Activated CD4-positive, alpha-beta T cell treated with anti-CD3 and anti-CD28 coated beads, Interleukin-2, amount 10 ng/mL, durations not matched to agents 24 days and 14 days (primary cell): Measurements from ENCODE around the gene ATP5F1D. TPM values are rescaled to one million over a fixed set of nuclear protein-coding genes. Genes with fewer than 3 reads are reported as not detected.
A peak's percentile ranks its signal among the peaks of the same experiment; 100 is the strongest.

Experiments used
- DNase-seq: peaks from one replicate; pipeline ENCODE4 v3.0.0; 2022
- H3K27ac Mint-ChIP-seq: one replicate; pipeline ENCODE4 v1.8.0; 2022; ENCODE audit warnings: mild to moderate bottlenecking, mixed read lengths
- H3K27me3 Mint-ChIP-seq: one replicate; pipeline ENCODE4 v1.8.0; 2022; ENCODE audit warnings: mixed read lengths
- H3K36me3 Mint-ChIP-seq: one replicate; pipeline ENCODE4 v1.8.0; 2022; ENCODE audit warnings: low read depth, mild to moderate bottlenecking, mixed read lengths
- H3K4me1 Mint-ChIP-seq: one replicate; pipeline ENCODE4 v1.8.0; 2021; ENCODE audit warnings: mixed read lengths
- H3K4me3 Mint-ChIP-seq: one replicate; pipeline ENCODE4 v1.8.0; 2022; ENCODE audit warnings: mild to moderate bottlenecking, moderate library complexity, mixed read lengths
- H3K9me3 Mint-ChIP-seq: one replicate; pipeline ENCODE4 v1.8.0; 2021; ENCODE audit warnings: mixed read lengths
- intact Hi-C: fragments of 100-400 bp; cut with micrococcal nuclease; formaldehyde crosslinking; loops from one replicate; pipeline ENCODE4 v1.15.1; 2023
- total RNA-seq: library from RNA; stranded (reverse); gene quantifications from 2 replicates; pipeline ENCODE4 v1.2.3, GENCODE V29; 2022

ATP5F1D gene
- total RNA-seq, 1 donor from 2014 or later: 269 TPM

- Mint-ChIP-seq H3K4me3 (peak overlapping the region; percentile 78), H3K27me3 (no peaks in the 10 kb centered on the region), H3K4me1 (peaks cover 47% of the 10 kb centered on the region), H3K27ac (peak overlapping the region; percentile 80), H3K9me3 (no peaks in the 10 kb centered on the region), H3K36me3 (peaks cover 66% of the 10 kb centered on the region)
- intact Hi-C loops: loop anchor here (1.0 to 5.0 kb wide), 3 partner anchors 87 to 132 kb away; partner anchors contain the start of genes DAZAP1 and NDUFS7
- DNase-seq: no peak
These were observed 33.3 kb downstream of the ATP5F1D start for GRCh38 chr19:1274852-1275259.

- intact Hi-C loops: loop anchor here (1.0 to 5.0 kb wide), 3 partner anchors 87 to 132 kb away; partner anchors contain the start of genes DAZAP1 and NDUFS7
- H3K9me3 Mint-ChIP-seq: no peaks in the 10 kb centered on the region
- peak within 1 kb of the TSS; percentile 92 for H3K27ac Mint-ChIP-seq
- peaks cover 66% of the 10 kb centered on the region for H3K36me3 Mint-ChIP-seq
- H3K4me3 Mint-ChIP-seq: peak within 1 kb of the TSS; percentile 84
- no peaks in the 10 kb centered on the region for H3K27me3 Mint-ChIP-seq
- peaks cover 45% of the 10 kb centered on the region for H3K4me1 Mint-ChIP-seq
- peak; percentile 98 for DNase-seq
These were observed 33.9 kb downstream of the ATP5F1D start, which contains the start of gene FAM174C for GRCh38 chr19:1275260-1275975. Gene FAM174C, plus strand, starts transcription at chr19:1275530. Its CDS starts 20 bp downstream, at chr19:1275550.

- peaks cover 38% of the 10 kb centered on the region for H3K4me1 Mint-ChIP-seq
- peak overlapping the region; percentile 92 for H3K27ac Mint-ChIP-seq
- peaks cover 61% of the 10 kb centered on the region for H3K36me3 Mint-ChIP-seq
- DNase-seq: no peak
- peak overlapping the region; percentile 84 for H3K4me3 Mint-ChIP-seq
- intact Hi-C loops: loop anchor here (1.0 to 5.0 kb wide), 3 partner anchors 86 to 131 kb away; partner anchors contain the start of genes DAZAP1 and NDUFS7
- H3K27me3 Mint-ChIP-seq: no peaks in the 10 kb centered on the region
- no peaks in the 10 kb centered on the region for H3K9me3 Mint-ChIP-seq
These were observed 34.6 kb downstream of the ATP5F1D start for GRCh38 chr19:1275976-1276627.

GRCh38 chr19:1276628-1277022 lies 35.1 kb downstream of the ATP5F1D start:
- Mint-ChIP-seq H3K4me1 (peaks cover 33% of the 10 kb centered on the region), H3K27me3 (peaks cover under 1% of the 10 kb centered on the region)
- peak; percentile 78 for DNase-seq

GRCh38 chr19:1277061-1277460 lies 35.5 kb downstream of the ATP5F1D start:
- Mint-ChIP-seq H3K9me3 (no peaks in the 10 kb centered on the region), H3K27ac (peak overlapping the region; percentile 92), H3K36me3 (peaks cover 53% of the 10 kb centered on the region), H3K4me1 (peaks cover 32% of the 10 kb centered on the region), H3K27me3 (peaks cover 2% of the 10 kb centered on the region), H3K4me3 (peak overlapping the region; percentile 84)
- intact Hi-C loops: loop anchor here (5.0 kb wide), 2 partner anchors 85 to 130 kb away; partner anchors contain the start of gene DAZAP1
- DNase-seq: no peak

More at GRCh38 chr19:1276628-1277022, 35.1 kb downstream of the ATP5F1D start:
- H3K27ac Mint-ChIP-seq: peak overlapping the region; percentile 92
- H3K36me3 Mint-ChIP-seq: peaks cover 56% of the 10 kb centered on the region
- peak overlapping the region; percentile 84 for H3K4me3 Mint-ChIP-seq
- intact Hi-C loops: loop anchor here (5.0 kb wide), 2 partner anchors 86 to 131 kb away; partner anchors contain the start of gene DAZAP1
- H3K9me3 Mint-ChIP-seq: no peaks in the 10 kb centered on the region

- Mint-ChIP-seq H3K36me3 (peaks cover 44% of the 10 kb centered on the region), H3K27ac (no peak overlapping the region), H3K4me3 (no peak overlapping the region)
These were observed 36.5 kb downstream of the ATP5F1D start for GRCh38 chr19:1278074-1278473.

GRCh38 chr19:1278713-1279660 lies 37.4 kb downstream of the ATP5F1D start:
- intact Hi-C loops: loop anchor here (5.0 kb wide), 2 partner anchors 83 to 128 kb away; partner anchors contain the start of gene DAZAP1
- no peak for DNase-seq
- H3K27ac Mint-ChIP-seq: no peak overlapping the region
- no peak overlapping the region for H3K4me3 Mint-ChIP-seq
- H3K9me3 Mint-ChIP-seq: no peaks in the 10 kb centered on the region
- peaks cover 18% of the 10 kb centered on the region for H3K4me1 Mint-ChIP-seq
- H3K36me3 Mint-ChIP-seq: peaks cover 36% of the 10 kb centered on the region
- H3K27me3 Mint-ChIP-seq: peaks cover 4% of the 10 kb centered on the region

More at GRCh38 chr19:1278074-1278473, 36.5 kb downstream of the ATP5F1D start:
- Mint-ChIP-seq H3K4me1 (peaks cover 25% of the 10 kb centered on the region), H3K9me3 (no peaks in the 10 kb centered on the region), H3K27me3 (peaks cover 2% of the 10 kb centered on the region)
- intact Hi-C loops: loop anchor here (5.0 kb wide), 2 partner anchors 84 to 129 kb away; partner anchors contain the start of gene DAZAP1
- no peak for DNase-seq

GRCh38 chr19:1279782-1280341 lies 38.3 kb downstream of the ATP5F1D start:
- peak overlapping the region; percentile 34 for H3K4me3 Mint-ChIP-seq
- peaks cover 12% of the 10 kb centered on the region for H3K27me3 Mint-ChIP-seq
- H3K27ac Mint-ChIP-seq: peak overlapping the region; percentile 51
- peak; percentile 95 for DNase-seq
- peaks cover 32% of the 10 kb centered on the region for H3K36me3 Mint-ChIP-seq
- H3K4me1 Mint-ChIP-seq: peaks cover 18% of the 10 kb centered on the region
- no peaks in the 10 kb centered on the region for H3K9me3 Mint-ChIP-seq
- intact Hi-C loops: loop anchor here (5.0 kb wide), 2 partner anchors 82 to 127 kb away; partner anchors contain the start of gene DAZAP1

GRCh38 chr19:1280636-1281568 lies 39.4 kb downstream of the ATP5F1D start:
- peaks cover 17% of the 10 kb centered on the region for H3K27me3 Mint-ChIP-seq
- H3K27ac Mint-ChIP-seq: no peak overlapping the region
- intact Hi-C loops: no loop called here
- H3K9me3 Mint-ChIP-seq: no peaks in the 10 kb centered on the region
- DNase-seq: no peak
- H3K4me3 Mint-ChIP-seq: no peak overlapping the region
- peaks cover 30% of the 10 kb centered on the region for H3K36me3 Mint-ChIP-seq
- H3K4me1 Mint-ChIP-seq: peaks cover 18% of the 10 kb centered on the region

GRCh38 chr19:1281569-1282287 lies 40.2 kb downstream of the ATP5F1D start:
- Mint-ChIP-seq H3K9me3 (no peaks in the 10 kb centered on the region), H3K36me3 (peaks cover 27% of the 10 kb centered on the region), H3K4me3 (no peak overlapping the region), H3K27ac (no peak overlapping the region), H3K4me1 (peaks cover 17% of the 10 kb centered on the region), H3K27me3 (peaks cover 21% of the 10 kb centered on the region)
- no peak for DNase-seq
- intact Hi-C loops: no loop called here

- Mint-ChIP-seq H3K4me3 (no peak overlapping the region), H3K9me3 (no peaks in the 10 kb centered on the region), H3K4me1 (peaks cover 13% of the 10 kb centered on the region), H3K36me3 (peaks cover 23% of the 10 kb centered on the region), H3K27ac (no peak overlapping the region), H3K27me3 (peaks cover 21% of the 10 kb centered on the region)
- DNase-seq: no peak
- intact Hi-C loops: no loop called here
These were observed 41.1 kb downstream of the ATP5F1D start for GRCh38 chr19:1282588-1283206.
